IPS-18c (cell line): ENCODE results near the gene DOCK10.

Source experiments
- H3K4me3 ChIP-seq: 2 replicates; pipeline ENCODE4 v1.7.0; 2013; ENCODE audit warnings: low read depth, mild to moderate bottlenecking, low read length, moderate library complexity; ENCODE audit not compliant: insufficient read depth
- H3K9me3 ChIP-seq: one replicate; pipeline ENCODE4 v1.6.1; 2013; ENCODE audit warnings: mild to moderate bottlenecking, low read length, moderate library complexity; ENCODE audit not compliant: control insufficient read depth, insufficient read depth

DOCK10 gene

GRCh38 chr2:224892574-224893204 lies 149.6 kb downstream of the DOCK10 start:
- Histone ChIP-seq H3K4me3 (no peak overlapping the region), H3K9me3 (peaks cover 3% of the 10 kb centered on the region)

DNA sequence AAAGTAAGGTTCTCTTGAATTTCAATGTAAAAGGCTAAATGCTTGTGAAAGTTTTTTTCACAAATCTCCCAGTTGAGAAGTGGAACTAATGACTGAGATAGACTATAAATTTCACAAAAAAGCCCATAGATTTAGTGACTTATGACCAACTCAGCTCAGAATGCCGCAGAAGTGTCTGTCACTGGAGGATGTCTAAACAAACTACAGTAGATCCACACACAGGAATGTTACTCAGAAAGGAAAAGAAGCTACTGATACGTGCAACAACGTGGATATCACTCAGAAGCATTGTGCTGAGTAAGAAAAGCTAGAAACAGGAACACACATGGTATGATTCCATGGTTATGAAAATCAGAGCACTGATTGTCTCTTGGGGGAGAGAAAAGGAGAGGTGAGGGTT lies 151.9 kb downstream of the DOCK10 start:
- H3K4me3 ChIP-seq = no peak overlapping the region
- H3K9me3 ChIP-seq = peaks cover 3% of the 10 kb centered on the region

DNA sequence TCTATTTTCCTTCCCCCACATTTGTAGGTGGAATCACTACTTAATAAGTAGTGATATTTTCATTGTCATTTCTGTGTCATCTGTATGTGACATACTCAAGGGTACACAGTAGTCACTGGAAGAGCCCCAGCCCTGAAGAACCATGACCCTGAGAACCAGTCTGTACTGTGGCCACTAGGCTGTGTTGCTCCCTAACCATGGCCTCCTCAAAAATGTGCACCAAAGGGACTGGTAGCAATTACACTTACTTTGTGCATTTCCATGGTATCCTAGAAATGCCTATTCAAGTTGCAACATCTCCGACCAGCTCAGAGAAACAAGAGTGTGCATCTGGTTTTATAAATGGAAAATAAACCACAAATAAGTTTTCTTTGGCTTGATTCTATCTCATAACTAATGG lies 155.1 kb downstream of the DOCK10 start:
- no peak overlapping the region for H3K4me3 ChIP-seq

GRCh38 chr2:224885836-224886547 lies 156.3 kb downstream of the DOCK10 start:
- H3K9me3 ChIP-seq = no peaks in the 10 kb centered on the region
- H3K4me3 ChIP-seq = no peak overlapping the region

More for the DNA sequence above, 155.1 kb downstream of the DOCK10 start:
- no peaks in the 10 kb centered on the region for H3K9me3 ChIP-seq

GRCh38 chr2:224885291-224885690 lies 157.0 kb downstream of the DOCK10 start:
- Histone ChIP-seq H3K4me3 (no peak overlapping the region), H3K9me3 (no peaks in the 10 kb centered on the region)

- Histone ChIP-seq H3K4me3 (no peak overlapping the region), H3K9me3 (no peaks in the 10 kb centered on the region)
Measured at GRCh38 chr2:224884188-224884587, 158.1 kb downstream of the DOCK10 start.

- Histone ChIP-seq H3K4me3 (no peak overlapping the region), H3K9me3 (no peaks in the 10 kb centered on the region)
Measured at GRCh38 chr2:224883700-224884099, 158.6 kb downstream of the DOCK10 start.

DNA sequence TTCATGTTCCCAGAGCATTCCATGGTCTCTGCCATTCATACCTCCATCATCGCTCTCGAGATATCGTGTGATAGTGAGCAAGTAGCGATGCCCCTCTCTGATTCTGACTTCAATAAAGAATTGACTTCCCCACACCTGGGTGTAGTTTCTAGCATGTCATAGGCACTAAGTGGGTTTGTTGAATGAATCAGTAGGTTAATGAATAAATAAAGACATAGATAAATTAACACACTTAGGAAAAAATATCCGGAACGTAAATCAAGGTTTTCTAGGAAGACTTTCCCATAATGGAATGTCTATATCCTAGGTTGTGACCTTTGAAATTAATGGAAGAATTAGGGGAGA lies 159.1 kb downstream of the DOCK10 start:
- H3K4me3 ChIP-seq = no peak overlapping the region
- H3K9me3 ChIP-seq = no peaks in the 10 kb centered on the region

DNA sequence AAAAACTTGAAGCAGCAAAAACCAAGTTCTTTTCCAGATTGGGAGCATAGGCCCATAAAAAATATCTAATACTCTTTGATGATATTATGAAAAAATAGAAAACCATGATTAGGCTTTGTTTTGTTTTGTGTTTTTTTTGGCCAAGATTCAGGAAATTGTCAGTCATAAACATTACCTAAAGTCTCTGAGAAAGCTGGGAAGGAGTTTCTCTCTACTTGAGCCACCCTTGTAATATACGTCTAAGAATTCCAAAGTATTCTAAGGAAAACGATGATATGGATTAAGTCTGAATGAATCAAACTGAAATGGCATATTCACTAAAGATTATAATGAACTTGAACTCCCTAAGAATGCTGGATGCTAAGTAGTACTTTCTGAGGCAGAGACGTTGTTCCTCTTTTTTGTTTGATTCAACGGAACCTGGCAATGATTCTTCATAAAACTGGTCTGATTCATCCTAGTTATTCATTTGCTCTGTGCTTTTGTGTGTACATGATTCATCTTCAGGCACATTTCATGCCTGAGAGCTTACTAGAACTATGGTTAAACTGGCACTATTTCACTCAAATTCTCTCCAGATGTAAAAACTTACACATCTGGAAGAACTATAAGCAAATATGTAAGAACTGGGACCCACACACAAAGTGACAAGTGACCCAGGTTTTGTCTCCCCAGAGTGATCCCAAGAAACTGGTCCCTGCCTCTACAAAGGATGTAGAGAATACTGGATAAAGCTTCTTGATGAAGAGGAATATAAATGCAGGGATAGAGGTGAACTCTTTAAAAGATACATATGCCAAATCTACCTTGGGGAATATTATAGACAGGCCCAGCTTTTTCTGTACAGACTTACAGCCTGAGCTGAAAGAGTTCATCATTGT lies 159.7 kb downstream of the DOCK10 start:
- no peak overlapping the region for H3K4me3 ChIP-seq
- no peaks in the 10 kb centered on the region for H3K9me3 ChIP-seq

- Histone ChIP-seq H3K4me3 (no peak overlapping the region), H3K9me3 (no peaks in the 10 kb centered on the region)
Measured at GRCh38 chr2:224881846-224882245, 160.4 kb downstream of the DOCK10 start.

GRCh38 chr2:224876522-224876921 lies 165.7 kb downstream of the DOCK10 start:
- Histone ChIP-seq H3K9me3 (no peaks in the 10 kb centered on the region), H3K4me3 (no peak overlapping the region)

- no peaks in the 10 kb centered on the region for H3K9me3 ChIP-seq
- H3K4me3 ChIP-seq = no peak overlapping the region
Measured at GRCh38 chr2:224875841-224876240, 166.4 kb downstream of the DOCK10 start.

DNA sequence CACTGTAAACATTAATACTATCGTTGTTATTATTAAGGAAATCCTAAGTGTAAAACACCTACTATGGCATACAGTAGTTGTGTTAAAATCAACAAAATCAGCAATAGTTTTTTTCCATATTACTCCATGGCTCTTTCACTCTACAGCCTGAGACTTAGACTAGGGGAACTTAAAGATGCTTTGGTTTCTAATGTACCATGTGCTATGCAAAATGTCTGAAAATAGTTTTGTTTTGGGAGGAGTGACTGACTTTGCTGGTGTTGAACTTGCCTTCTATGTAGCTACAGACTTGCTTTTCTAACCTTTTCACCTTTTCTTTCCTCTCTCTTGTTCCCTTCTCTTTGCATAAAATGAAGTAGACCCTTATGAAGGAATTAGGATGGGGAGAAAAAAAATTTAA lies 167.1 kb downstream of the DOCK10 start:
- no peak overlapping the region for H3K4me3 ChIP-seq
- no peaks in the 10 kb centered on the region for H3K9me3 ChIP-seq

DNA sequence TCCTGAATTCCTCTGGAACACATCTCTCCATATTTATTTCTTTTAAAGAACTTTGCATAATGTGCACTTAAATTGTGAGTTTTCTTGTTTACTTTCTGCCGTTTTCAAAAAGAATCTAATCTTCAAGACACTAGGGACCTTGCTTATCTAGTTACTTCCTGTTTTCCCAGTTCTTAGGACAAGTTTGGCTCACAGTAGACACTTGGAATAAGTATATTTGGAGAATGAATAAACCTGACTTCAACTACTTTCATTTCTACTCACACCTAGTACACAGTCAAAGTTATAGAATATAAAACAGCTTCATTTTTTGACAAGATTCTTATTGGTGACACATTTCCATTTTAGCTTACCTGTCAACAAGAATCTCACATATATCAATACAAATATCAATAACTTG lies 170.5 kb downstream of the DOCK10 start:
- no peaks in the 10 kb centered on the region for H3K9me3 ChIP-seq
- H3K4me3 ChIP-seq = no peak overlapping the region

DNA sequence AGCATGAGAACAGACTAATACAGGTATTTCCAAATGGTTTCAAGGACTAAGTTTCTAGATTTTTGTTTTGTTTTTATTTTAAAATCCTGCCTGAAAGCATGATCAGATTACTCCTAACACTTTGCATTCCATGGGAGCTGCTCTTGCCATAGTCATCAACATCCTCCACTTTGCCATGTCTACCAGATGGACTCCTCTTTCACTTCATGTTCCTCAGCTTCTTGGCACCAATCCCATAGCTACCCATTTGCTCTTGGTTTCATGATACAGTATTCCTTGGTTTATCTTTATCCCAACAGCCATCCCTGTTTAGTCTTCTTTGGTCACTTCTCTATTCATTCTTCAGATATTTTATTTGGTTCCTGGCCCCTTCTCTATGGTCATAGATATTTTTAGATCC lies 171.9 kb downstream of the DOCK10 start:
- Histone ChIP-seq H3K9me3 (no peaks in the 10 kb centered on the region), H3K4me3 (no peak overlapping the region)

GRCh38 chr2:224869601-224870233 lies 172.6 kb downstream of the DOCK10 start:
- no peak overlapping the region for H3K4me3 ChIP-seq

GRCh38 chr2:224865016-224865415 lies 177.3 kb downstream of the DOCK10 start:
- Histone ChIP-seq H3K9me3 (no peaks in the 10 kb centered on the region), H3K4me3 (no peak overlapping the region)

More at GRCh38 chr2:224869601-224870233, 172.6 kb downstream of the DOCK10 start:
- no peaks in the 10 kb centered on the region for H3K9me3 ChIP-seq
